Esophagus squamous epithelium (tissue), 4 donors: ENCODE data around the gene SOX6.

Experiments used
- CTCF ChIP-seq, 6 experiments: fragments of 450-650 bp in 4 of 6; fragments of 200-600 bp in 2 of 6; sonication (generic) in 2 of 6; IDR thresholded peaks; one replicate each; pipeline ENCODE4 v1.5.1; 2016 to 2019; ENCODE audit warnings: antibody characterized with exemption in 6 of 6, mild to moderate bottlenecking in 4 of 6, moderate library complexity in 4 of 6
- POLR2A ChIP-seq, 4 donors: fragments of 450-650 bp; IDR thresholded peaks; one replicate each; pipeline ENCODE4 v1.6.1; 2017; ENCODE audit warnings: antibody characterized with exemption in 4 of 4, mild to moderate bottlenecking in 4 of 4, moderate library complexity in 3 of 4

GRCh38 chr11:16160146-16160545 is 196.2 kb downstream of the SOX6 start:
- TF ChIP-seq CTCF (IDR thresholded peaks at IDR 0.05) (no peak), POLR2A (IDR thresholded peaks at IDR 0.05) (no peak)
